MM.1S (cell line): Measurements from ENCODE around the gene ARHGAP26.

Experiments
- DNase-seq: peaks from one replicate; pipeline ENCODE4 v3.0.0-alpha.2; 2015
- H2AFZ ChIP-seq: fragments of 300-600 bp; sonication (generic); 2 replicates; pipeline ENCODE4 v1.6.0; 2016; ENCODE audit warnings: antibody characterized with exemption, low read length
- H3F3A ChIP-seq: fragments of 300-600 bp; sonication (generic); 2 replicates; pipeline ENCODE4 v1.6.1; 2016; ENCODE audit warnings: mild to moderate bottlenecking, antibody characterized with exemption, low read length, moderate library complexity, mixed read lengths; ENCODE audit not compliant: insufficient read depth
- H3K27ac ChIP-seq: fragments of 300-600 bp; sonication (generic); 2 replicates; pipeline ENCODE4 v1.5.1; 2016; ENCODE audit warnings: mild to moderate bottlenecking, low read length
- H3K27me3 ChIP-seq: fragments of 300-600 bp; sonication (generic); replicated peaks from 2 replicates; pipeline ENCODE4 v1.6.0; 2016; ENCODE audit warnings: low read length; ENCODE audit not compliant: insufficient read depth
- H3K36me3 ChIP-seq: fragments of 300-600 bp; sonication (generic); replicated peaks from 2 replicates; pipeline ENCODE4 v1.6.1; 2016; ENCODE audit warnings: mild to moderate bottlenecking, low read length, mixed read lengths; ENCODE audit not compliant: insufficient read depth
- H3K4me1 ChIP-seq: fragments of 300-600 bp; sonication (generic); 2 replicates; pipeline ENCODE4 v1.6.1; 2016; ENCODE audit warnings: low read length, mixed read lengths
- H3K4me2 ChIP-seq: fragments of 300-600 bp; sonication (generic); 2 replicates; pipeline ENCODE4 v1.6.0; 2016; ENCODE audit warnings: low read depth, low read length
- H3K4me3 ChIP-seq: fragments of 300-600 bp; sonication (generic); 2 replicates; pipeline ENCODE4 v1.5.1; 2016; ENCODE audit warnings: low read length, mixed read lengths
- H3K79me2 ChIP-seq: fragments of 300-600 bp; sonication (generic); 2 replicates; pipeline ENCODE4 v1.6.1; 2016; ENCODE audit warnings: mixed run types, low read length, mixed read lengths
- H3K9ac ChIP-seq: fragments of 300-600 bp; sonication (generic); 2 replicates; pipeline ENCODE4 v1.6.1; 2016; ENCODE audit warnings: low read length, mixed read lengths
- H3K9me2 ChIP-seq: fragments of 300-600 bp; sonication (generic); replicated peaks from 2 replicates; pipeline ENCODE4 v1.6.1; 2016; ENCODE audit warnings: mild to moderate bottlenecking, low read length, mixed read lengths; ENCODE audit not compliant: insufficient read depth
- H3K9me3 ChIP-seq: fragments of 300-600 bp; sonication (generic); replicated peaks from 2 replicates; pipeline ENCODE4 v1.6.1; 2016; ENCODE audit warnings: mild to moderate bottlenecking, low read length, mixed read lengths; ENCODE audit not compliant: insufficient read depth
- H4K20me1 ChIP-seq: fragments of 300-600 bp; sonication (generic); 2 replicates; pipeline ENCODE4 v1.6.1; 2016; ENCODE audit warnings: mild to moderate bottlenecking, low read length, moderate library complexity, mixed read lengths; ENCODE audit not compliant: insufficient read depth
- EZH2 ChIP-seq: fragments of 300-600 bp; sonication (generic); optimal IDR thresholded peaks from 2 replicates; pipeline ENCODE3; 2017; ENCODE audit warnings: low read depth, mild to moderate bottlenecking, antibody characterized with exemption, low read length, mixed read lengths
- EZH2phosphoT487 ChIP-seq: fragments of 300-600 bp; sonication (generic); IDR thresholded peaks from 2 replicates; pipeline ENCODE4 v1.6.1; 2018; ENCODE audit warnings: antibody characterized with exemption, low read length
- TF ChIP-seq, protein P1 (sequence below): fragments of 300-600 bp; sonication (generic); IDR thresholded peaks from 2 replicates; pipeline ENCODE4 v1.5.1; 2016; ENCODE audit warnings: antibody characterized with exemption, low read length, mixed read lengths

ARHGAP26 gene

DNA sequence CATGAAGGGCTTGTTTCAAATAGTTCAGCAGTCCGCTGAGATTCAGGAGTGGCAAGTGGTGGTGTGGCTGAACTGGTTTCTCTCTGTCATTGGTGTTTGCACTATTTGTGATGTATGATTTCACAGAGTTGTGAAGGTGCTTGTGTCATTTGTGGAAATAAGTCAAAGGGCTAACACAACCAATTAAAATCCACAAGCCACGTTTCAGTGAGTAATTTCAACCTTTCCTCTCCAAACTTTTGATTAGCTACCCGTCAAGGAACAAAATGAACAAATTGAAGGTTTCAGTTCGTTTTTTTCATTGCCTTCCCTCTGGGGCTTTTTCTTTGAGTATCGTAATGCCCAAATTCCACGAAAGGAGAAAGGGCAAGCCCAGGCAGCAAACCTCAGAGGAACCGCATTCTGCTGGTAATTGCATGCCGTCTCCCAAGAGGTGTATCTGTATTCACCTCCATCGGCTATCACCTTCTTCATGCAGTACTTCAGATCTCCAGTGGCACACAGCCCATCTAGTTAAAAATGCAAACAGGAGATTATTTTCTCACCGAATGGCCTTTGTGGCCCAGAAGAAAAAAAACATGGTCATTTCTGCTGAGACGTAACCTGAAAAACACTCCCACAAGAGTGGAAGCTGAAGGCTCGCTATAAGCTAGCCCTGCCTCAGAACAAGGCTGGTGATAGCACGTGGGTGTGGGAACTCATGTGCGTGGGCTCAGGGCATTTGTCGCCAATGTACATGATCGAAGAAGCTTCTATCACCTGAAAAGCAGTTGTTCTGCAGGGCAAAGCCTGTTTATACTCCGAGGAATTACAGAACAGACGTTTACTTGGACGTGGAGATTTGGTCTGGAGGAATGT lies 436.2 kb downstream of the ARHGAP26 start:
- no peaks in the 10 kb centered on the region for H3K79me2 ChIP-seq
- H3K9ac ChIP-seq: no peak overlapping the region
- no peak overlapping the region for H3K27ac ChIP-seq
- no peaks in the 10 kb centered on the region for H3F3A ChIP-seq
- H3K36me3 ChIP-seq: no peaks in the 10 kb centered on the region
- H3K9me2 ChIP-seq: no peaks in the 10 kb centered on the region
- no peak overlapping the region for H3K4me2 ChIP-seq
- no peaks in the 10 kb centered on the region for H3K4me1 ChIP-seq
- no peaks in the 10 kb centered on the region for H3K27me3 ChIP-seq
- no peak overlapping the region for H2AFZ ChIP-seq
- no peak for DNase-seq
- H3K9me3 ChIP-seq: no peaks in the 10 kb centered on the region
- H3K4me3 ChIP-seq: no peak overlapping the region
- TF ChIP-seq EZH2 (no peak), EZH2phosphoT487 (no peak)
- TF ChIP-seq, protein P1, sequence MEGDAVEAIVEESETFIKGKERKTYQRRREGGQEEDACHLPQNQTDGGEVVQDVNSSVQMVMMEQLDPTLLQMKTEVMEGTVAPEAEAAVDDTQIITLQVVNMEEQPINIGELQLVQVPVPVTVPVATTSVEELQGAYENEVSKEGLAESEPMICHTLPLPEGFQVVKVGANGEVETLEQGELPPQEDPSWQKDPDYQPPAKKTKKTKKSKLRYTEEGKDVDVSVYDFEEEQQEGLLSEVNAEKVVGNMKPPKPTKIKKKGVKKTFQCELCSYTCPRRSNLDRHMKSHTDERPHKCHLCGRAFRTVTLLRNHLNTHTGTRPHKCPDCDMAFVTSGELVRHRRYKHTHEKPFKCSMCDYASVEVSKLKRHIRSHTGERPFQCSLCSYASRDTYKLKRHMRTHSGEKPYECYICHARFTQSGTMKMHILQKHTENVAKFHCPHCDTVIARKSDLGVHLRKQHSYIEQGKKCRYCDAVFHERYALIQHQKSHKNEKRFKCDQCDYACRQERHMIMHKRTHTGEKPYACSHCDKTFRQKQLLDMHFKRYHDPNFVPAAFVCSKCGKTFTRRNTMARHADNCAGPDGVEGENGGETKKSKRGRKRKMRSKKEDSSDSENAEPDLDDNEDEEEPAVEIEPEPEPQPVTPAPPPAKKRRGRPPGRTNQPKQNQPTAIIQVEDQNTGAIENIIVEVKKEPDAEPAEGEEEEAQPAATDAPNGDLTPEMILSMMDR: no peak
- no peaks in the 10 kb centered on the region for H4K20me1 ChIP-seq

DNA sequence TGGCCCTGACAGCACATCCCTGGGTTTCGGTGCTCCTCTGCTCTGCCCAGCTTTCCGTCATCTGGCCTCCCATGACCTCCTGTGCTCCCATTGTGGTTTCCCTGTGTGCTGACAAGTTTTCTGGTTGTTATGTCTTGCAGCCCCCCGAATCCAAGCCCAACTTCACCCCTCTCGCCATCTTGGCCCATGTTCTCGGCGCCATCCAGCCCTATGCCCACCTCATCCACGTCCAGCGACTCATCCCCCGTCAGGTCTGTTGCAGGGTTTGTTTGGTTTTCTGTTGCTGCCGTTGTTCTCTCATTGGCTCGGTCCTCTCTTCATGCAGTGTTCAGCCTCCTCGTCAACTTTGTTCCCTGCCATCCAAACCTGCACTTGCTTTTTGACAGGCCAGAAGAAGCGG lies 436.9 kb downstream of the ARHGAP26 start:
- no peaks in the 10 kb centered on the region for H3K36me3 ChIP-seq
- no peak overlapping the region for H3K4me2 ChIP-seq
- H4K20me1 ChIP-seq: no peaks in the 10 kb centered on the region
- H3K27me3 ChIP-seq: no peaks in the 10 kb centered on the region
- H3K9ac ChIP-seq: no peak overlapping the region
- no peak overlapping the region for H2AFZ ChIP-seq
- no peak overlapping the region for H3K27ac ChIP-seq
- H3K4me1 ChIP-seq: no peaks in the 10 kb centered on the region
- DNase-seq: no peak
- H3K9me2 ChIP-seq: no peaks in the 10 kb centered on the region
- H3F3A ChIP-seq: no peaks in the 10 kb centered on the region
- no peak overlapping the region for H3K4me3 ChIP-seq
- H3K79me2 ChIP-seq: no peaks in the 10 kb centered on the region
- no peak for TF ChIP-seq EZH2
- TF ChIP-seq, protein P1: no peak
- no peak for TF ChIP-seq EZH2phosphoT487
- no peaks in the 10 kb centered on the region for H3K9me3 ChIP-seq

DNA sequence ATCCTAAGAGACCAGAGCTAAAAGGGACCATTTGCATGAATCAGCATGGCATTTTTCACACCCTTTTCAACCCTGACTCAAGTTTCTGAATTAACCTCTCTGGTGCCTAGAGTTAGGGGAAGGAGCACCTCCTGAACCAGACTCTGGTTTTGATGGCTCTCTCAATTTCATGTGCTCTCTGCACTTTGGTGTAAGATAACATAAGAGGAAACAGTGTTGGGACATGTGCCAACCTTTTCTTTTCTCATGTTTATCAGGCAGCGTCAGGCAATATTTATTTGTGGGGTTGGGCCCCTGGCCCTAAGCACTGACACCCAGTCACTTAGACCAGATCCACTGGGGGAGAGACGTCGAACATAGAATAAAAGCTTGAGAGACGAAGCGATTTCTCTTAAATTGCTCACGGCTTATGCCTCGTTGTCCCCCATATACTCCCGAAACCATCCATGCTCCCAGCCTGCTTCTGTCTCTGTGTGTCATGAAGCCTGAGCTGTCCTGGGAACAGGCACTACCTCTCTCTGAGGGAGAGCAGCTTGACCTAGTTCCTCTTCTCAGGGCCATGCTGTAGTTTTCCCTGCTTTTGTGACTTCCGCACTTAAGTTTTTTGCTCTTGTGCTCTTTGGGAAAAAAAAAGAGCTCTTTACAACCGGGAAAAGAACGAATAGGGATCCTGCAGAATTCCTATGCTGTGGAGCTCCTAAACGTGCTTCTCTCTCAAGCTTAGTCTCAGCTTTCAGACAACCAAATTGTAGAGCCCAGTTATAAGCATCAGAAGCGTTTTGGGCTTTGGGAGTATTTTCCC lies 437.6 kb downstream of the ARHGAP26 start:
- Histone ChIP-seq H3K4me2 (no peak overlapping the region), H3K9me2 (no peaks in the 10 kb centered on the region), H3K9ac (no peak overlapping the region), H4K20me1 (no peaks in the 10 kb centered on the region), H3K27ac (no peak overlapping the region), H3K27me3 (no peaks in the 10 kb centered on the region), H3K79me2 (no peaks in the 10 kb centered on the region), H3K4me1 (no peaks in the 10 kb centered on the region), H3K9me3 (no peaks in the 10 kb centered on the region), H3K36me3 (no peaks in the 10 kb centered on the region), H3F3A (no peaks in the 10 kb centered on the region), H3K4me3 (no peak overlapping the region), H2AFZ (no peak overlapping the region)
- TF ChIP-seq, protein P1: no peak
- no peak for TF ChIP-seq EZH2
- TF ChIP-seq EZH2phosphoT487: no peak
- DNase-seq: no peak
